HG02759 (cell line): ENCODE data around the gene MTM1.
A peak's percentile ranks its signal among the peaks of the same experiment; 100 is the strongest.

Experiments
- ATAC-seq: cut with Tn5 transposase; IDR thresholded peaks from one replicate; pipeline ENCODE4 v1.9.1; 2021; ENCODE audit warnings: mild to moderate bottlenecking, moderate library complexity; ENCODE audit not compliant: unreplicated experiment

Gene MTM1

DNA sequence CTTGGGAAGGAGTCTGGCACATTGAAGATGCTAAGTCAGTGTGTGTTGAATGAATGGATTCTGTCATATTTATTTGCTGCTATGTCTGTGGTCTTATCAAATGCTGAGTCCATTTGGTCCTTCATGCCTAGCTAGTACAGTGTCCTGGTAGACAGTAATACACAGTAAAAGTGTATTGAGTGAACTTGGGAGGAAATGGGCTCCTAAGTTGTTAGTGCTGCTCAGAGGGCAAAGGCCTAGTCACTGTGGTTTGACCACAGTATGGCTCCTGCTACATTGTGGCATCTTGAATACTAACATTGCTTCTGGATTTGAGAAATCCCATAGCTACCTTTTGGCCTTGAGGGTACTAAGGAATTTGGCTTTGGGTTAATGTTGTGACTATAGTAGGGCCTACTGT lies 33.9 kb downstream of the MTM1 start:
- no peak for ATAC-seq

- no peak for ATAC-seq
These were observed 34.3 kb downstream of the MTM1 start for GRCh38 chrX:150602743-150603142.

DNA sequence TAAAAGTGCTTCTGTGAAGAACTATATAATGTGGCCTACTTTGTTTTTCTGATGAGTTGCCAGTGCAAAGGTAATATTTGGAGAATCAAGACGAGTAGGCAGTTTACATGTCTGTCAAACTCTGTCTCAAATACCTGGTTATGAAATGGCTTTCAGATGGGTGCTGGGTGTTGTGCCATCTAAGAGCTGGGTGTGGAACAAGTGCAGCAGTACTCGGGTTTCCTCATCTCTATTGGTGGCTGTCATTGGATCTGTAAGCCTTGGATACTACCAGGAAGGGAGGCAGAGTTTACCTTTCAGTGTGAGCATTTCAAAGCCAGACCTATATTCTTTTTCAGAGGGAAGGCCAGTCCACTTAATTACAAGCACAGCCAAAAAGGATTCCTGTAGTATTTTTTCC lies 37.2 kb downstream of the MTM1 start:
- ATAC-seq: no peak

GRCh38 chrX:150607201-150607600 lies 38.8 kb downstream of the MTM1 start:
- ATAC-seq: no peak

DNA sequence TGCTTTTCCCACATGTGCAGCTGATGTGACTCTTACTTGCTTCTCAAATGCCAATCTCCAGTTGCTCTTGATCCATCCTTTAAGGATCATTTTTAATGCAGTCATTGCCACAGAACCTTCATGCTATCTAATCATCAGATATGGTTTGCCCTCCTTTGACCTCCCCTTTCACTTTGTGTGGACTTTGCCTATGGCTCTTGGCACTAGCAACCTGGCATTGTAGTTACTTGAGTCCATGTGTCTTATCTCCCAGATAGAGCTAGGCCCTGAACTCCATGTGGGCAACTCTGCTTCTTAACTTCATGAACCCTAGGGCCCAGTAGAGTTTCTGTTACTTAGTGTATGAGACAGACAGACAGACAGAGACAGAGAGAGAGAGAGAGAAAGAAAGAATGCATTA lies 41.6 kb downstream of the MTM1 start:
- ATAC-seq: no peak

- ATAC-seq: no peak
These were observed 42.0 kb downstream of the MTM1 start for GRCh38 chrX:150610446-150610845.

- no peak for ATAC-seq
These were observed 46.9 kb downstream of the MTM1 start for GRCh38 chrX:150615356-150615755.

GRCh38 chrX:150616179-150616862 lies 47.9 kb downstream of the MTM1 start:
- no peak for ATAC-seq

GRCh38 chrX:150616863-150617198 lies 48.4 kb downstream of the MTM1 start:
- ATAC-seq: no peak

- ATAC-seq: no peak
These were observed 53.2 kb downstream of the MTM1 start for GRCh38 chrX:150621652-150622051.

GRCh38 chrX:150623583-150623982 lies 55.2 kb downstream of the MTM1 start:
- ATAC-seq: no peak

DNA sequence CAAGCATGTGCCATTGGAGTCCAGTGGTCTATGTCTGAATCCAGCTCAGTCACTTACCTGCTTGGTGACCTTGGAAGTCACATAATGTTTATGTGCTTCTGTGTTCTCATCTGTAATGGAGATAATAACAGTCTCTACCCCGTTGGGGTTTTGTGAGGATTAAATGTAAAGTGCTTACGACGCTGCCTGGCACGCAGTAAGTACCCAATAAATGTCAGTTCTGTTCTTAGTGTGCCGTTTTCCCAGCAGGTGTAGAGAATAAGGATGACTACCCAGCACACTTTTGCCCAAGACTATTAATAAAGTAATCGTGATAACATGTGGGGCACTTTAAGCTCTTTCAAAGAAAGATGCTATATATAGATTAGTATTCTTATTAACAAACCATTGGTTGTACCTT lies 56.7 kb downstream of the MTM1 start:
- no peak for ATAC-seq

DNA sequence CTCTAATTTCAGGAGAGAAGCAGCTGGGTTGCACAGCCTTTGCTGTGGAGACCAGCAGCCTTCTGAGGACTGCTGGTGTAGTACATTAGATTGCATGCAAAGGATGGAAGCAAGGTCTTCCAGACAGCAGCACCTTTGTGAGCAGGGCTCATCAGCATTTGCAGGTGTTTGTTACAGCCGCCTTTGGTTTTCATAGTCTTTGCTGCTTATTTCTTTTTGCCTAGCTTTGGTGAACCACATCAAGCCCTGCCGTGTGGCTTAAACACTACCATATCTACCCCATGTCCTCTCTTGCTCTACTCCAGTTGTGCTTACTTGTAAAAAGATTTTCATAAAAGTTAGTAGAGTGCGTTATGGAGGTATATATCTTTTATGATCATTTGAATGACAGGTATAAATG lies 57.5 kb downstream of the MTM1 start:
- ATAC-seq: no peak

- no peak for ATAC-seq
These were observed 59.5 kb downstream of the MTM1 start for GRCh38 chrX:150627957-150628356.

DNA sequence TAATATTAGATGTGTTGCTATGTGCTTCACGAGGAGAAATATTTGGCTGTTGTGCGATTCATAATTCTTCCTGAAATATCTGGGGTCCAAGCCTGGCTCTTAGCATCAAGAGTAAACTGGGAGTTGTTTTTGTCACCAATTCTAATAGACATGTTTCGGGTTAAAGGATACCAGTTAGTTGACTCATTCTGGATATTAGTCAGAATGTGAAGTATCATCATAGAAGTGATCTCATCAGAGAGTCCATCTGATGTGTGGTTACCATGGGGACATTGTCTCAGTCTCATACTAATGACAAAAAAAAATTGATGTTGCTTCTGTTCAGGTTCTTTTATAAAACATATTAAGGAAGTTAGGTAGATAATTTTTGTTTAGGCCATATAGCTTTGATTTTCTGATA lies 67.5 kb downstream of the MTM1 start:
- ATAC-seq: peak; percentile 77

DNA sequence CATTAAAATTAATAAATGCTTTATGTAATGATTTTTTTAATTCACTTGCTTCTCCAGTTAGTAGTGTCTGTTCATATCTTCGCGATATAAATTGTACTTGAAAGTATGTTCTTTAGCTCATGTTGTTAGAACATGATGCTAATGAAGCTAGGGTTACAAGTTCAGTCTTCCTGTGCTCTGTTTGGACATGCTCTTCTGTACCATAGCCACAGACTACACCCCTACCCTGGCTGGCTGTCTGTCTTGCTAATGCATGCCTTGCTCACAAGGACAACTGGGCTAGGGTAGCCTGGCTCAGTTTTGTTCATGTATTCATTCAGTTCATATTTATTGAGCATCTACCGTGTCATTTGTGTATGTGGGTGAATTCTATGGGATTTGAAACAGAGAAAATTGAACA lies 74.0 kb downstream of the MTM1 start:
- no peak for ATAC-seq

- no peak for ATAC-seq
These were observed 74.8 kb downstream of the MTM1 start for GRCh38 chrX:150643271-150643670.

- ATAC-seq: no peak
These were observed 75.5 kb downstream of the MTM1 start for GRCh38 chrX:150643958-150644357.

DNA sequence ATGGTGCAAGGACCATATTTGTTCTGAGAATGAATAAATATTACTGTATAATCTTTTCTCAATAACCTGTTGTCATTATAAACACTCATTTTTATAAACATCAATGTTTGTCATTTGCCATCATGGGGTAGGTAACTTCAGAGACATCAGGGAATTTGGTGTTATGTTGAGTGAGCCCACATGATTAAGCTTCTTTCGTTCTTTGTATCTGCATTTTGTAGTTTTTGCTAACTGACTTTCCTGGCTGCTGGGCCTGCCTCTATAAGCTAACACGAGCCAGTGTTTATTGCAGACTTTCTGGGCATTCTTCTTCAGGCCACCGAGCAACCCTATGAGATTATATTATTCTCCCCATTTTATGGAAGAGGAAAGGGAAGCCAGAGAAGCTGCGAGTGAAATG lies 76.0 kb downstream of the MTM1 start:
- no peak for ATAC-seq

- no peak for ATAC-seq
These were observed 78.9 kb downstream of the MTM1 start for GRCh38 chrX:150647331-150647730.

GRCh38 chrX:150648296-150648940 lies 80.0 kb downstream of the MTM1 start:
- ATAC-seq: no peak

GRCh38 chrX:150649096-150649870 lies 80.9 kb downstream of the MTM1 start:
- no peak for ATAC-seq
